Kidney epithelial cell (primary cell): ENCODE results near the gene MPIG6B. TPM values are rescaled to one million over a fixed set of nuclear protein-coding genes. Genes with fewer than 3 reads are reported as not detected.

Source experiments
- DNase-seq: peaks from one replicate; pipeline ENCODE4 v3.0.0-alpha.2; 2010; ENCODE audit warnings: low read depth
- H3K27me3 ChIP-seq: 2 replicates; pipeline ENCODE4 v1.6.0; 2011; ENCODE audit warnings: low read length; ENCODE audit not compliant: control insufficient read depth, insufficient read depth
- H3K36me3 ChIP-seq: 2 replicates; pipeline ENCODE4 v1.5.1; 2011; ENCODE audit warnings: low read length; ENCODE audit not compliant: control insufficient read depth, insufficient read depth
- H3K4me3 ChIP-seq: 2 replicates; pipeline ENCODE4 v1.5.1; 2011; ENCODE audit warnings: low read depth, mild to moderate bottlenecking, control low read depth, low read length
- total RNA-seq: library from RNA; depleted of rRNA; stranded (reverse); fragments of >200 nt; gene quantifications from 2 replicates; pipeline ENCODE4 v1.2.3, GENCODE V29; 2015
- TF ChIP-seq, protein P1 (sequence below): IDR thresholded peaks from 2 replicates; pipeline ENCODE4 v1.5.1; 2011; ENCODE audit warnings: mild to moderate bottlenecking, moderate library complexity, low read length, control low read depth, inconsistent platforms; ENCODE audit not compliant: insufficient read depth, poor library complexity, severe bottlenecking

The MPIG6B gene
- total RNA-seq, 1 donor from 2014 or later = 0.29 TPM

GRCh38 chr6:31715022-31715958, 7.9 kb upstream of the MPIG6B start, which contains the start of gene LY6G6D:
Gene LY6G6D, plus strand, starts transcription at chr6:31715348. Its CDS starts 8 bp downstream, at chr6:31715356.
- TF ChIP-seq, protein P1, sequence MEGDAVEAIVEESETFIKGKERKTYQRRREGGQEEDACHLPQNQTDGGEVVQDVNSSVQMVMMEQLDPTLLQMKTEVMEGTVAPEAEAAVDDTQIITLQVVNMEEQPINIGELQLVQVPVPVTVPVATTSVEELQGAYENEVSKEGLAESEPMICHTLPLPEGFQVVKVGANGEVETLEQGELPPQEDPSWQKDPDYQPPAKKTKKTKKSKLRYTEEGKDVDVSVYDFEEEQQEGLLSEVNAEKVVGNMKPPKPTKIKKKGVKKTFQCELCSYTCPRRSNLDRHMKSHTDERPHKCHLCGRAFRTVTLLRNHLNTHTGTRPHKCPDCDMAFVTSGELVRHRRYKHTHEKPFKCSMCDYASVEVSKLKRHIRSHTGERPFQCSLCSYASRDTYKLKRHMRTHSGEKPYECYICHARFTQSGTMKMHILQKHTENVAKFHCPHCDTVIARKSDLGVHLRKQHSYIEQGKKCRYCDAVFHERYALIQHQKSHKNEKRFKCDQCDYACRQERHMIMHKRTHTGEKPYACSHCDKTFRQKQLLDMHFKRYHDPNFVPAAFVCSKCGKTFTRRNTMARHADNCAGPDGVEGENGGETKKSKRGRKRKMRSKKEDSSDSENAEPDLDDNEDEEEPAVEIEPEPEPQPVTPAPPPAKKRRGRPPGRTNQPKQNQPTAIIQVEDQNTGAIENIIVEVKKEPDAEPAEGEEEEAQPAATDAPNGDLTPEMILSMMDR = no peak
- Histone ChIP-seq H3K36me3 (no peaks in the 10 kb centered on the region), H3K27me3 (peaks cover 7% of the 10 kb centered on the region), H3K4me3 (no peak within 1 kb of the TSS)
- DNase-seq = no peak

GRCh38 chr6:31717499-31718222, 5.5 kb upstream of the MPIG6B start:
- DNase-seq = no peak
- TF ChIP-seq, protein P1 = peak; percentile 16
- H3K4me3 ChIP-seq = no peak overlapping the region
- peaks cover 5% of the 10 kb centered on the region for H3K27me3 ChIP-seq
- no peaks in the 10 kb centered on the region for H3K36me3 ChIP-seq

GRCh38 chr6:31718265-31718664, 4.9 kb upstream of the MPIG6B start:
- Histone ChIP-seq H3K36me3 (no peaks in the 10 kb centered on the region), H3K27me3 (peaks cover 5% of the 10 kb centered on the region), H3K4me3 (no peak overlapping the region)
- no peak for DNase-seq
- TF ChIP-seq, protein P1 = no peak

- H3K27me3 ChIP-seq = peaks cover 1% of the 10 kb centered on the region
- TF ChIP-seq, protein P1 = no peak
- H3K4me3 ChIP-seq = no peak overlapping the region
- no peaks in the 10 kb centered on the region for H3K36me3 ChIP-seq
- no peak for DNase-seq
Observed at GRCh38 chr6:31719001-31719400, 4.2 kb upstream of the MPIG6B start.

GRCh38 chr6:31720196-31720770, 2.9 kb upstream of the MPIG6B start:
- Histone ChIP-seq H3K36me3 (no peaks in the 10 kb centered on the region), H3K27me3 (no peaks in the 10 kb centered on the region), H3K4me3 (no peak overlapping the region)
- no peak for DNase-seq
- TF ChIP-seq, protein P1 = no peak
